ENCODE data around the gene MECP2.

Gene MECP2

DNA sequence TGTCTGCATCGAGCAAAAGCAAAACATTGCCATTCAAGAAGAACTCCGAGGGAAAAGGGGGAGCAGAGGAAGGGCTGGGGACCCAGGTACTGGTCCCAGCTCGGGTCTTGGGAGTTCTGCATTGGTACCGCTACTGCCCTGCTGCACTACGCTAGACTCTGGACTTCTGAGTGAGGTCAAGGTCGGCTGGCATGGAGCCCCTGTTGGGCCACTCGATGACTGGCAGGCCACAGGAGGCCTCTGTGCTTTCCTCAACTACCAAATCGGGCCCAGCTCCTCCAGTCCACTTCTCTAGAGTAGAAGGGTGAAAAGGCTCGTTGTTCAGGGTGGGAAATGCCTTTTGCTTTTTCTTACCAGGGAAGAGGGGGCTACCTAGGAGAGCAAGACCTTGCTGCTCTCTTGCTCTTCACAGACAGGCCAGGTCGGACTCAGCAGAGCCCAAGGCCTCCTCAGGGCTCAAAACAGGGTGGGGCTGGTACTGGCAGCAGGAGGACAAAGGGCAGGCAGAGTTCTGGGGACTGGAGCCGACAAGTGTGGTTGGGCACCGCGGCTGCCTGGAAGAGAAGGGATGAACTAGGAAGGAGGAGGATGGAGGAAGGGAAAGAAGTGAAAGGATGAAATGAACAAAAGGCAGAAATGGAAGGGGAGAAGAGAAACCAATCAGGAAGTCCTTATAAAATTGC is 68.9 kb downstream of the MECP2 start:
- no peak for DNase-seq (ENCODE audit: low spot score)
- in situ Hi-C loops (cut with MboI; ENCODE audit: low sequenced_read_pairs, unreplicated experiment) = no loop called here
- TF ChIP-seq, protein P1, sequence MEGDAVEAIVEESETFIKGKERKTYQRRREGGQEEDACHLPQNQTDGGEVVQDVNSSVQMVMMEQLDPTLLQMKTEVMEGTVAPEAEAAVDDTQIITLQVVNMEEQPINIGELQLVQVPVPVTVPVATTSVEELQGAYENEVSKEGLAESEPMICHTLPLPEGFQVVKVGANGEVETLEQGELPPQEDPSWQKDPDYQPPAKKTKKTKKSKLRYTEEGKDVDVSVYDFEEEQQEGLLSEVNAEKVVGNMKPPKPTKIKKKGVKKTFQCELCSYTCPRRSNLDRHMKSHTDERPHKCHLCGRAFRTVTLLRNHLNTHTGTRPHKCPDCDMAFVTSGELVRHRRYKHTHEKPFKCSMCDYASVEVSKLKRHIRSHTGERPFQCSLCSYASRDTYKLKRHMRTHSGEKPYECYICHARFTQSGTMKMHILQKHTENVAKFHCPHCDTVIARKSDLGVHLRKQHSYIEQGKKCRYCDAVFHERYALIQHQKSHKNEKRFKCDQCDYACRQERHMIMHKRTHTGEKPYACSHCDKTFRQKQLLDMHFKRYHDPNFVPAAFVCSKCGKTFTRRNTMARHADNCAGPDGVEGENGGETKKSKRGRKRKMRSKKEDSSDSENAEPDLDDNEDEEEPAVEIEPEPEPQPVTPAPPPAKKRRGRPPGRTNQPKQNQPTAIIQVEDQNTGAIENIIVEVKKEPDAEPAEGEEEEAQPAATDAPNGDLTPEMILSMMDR (IDR thresholded peaks at IDR 0.05; ENCODE audit: borderline replicate concordance, control extremely low read depth, extremely low read depth, insufficient read depth, missing control alignments) = no peak

DNA sequence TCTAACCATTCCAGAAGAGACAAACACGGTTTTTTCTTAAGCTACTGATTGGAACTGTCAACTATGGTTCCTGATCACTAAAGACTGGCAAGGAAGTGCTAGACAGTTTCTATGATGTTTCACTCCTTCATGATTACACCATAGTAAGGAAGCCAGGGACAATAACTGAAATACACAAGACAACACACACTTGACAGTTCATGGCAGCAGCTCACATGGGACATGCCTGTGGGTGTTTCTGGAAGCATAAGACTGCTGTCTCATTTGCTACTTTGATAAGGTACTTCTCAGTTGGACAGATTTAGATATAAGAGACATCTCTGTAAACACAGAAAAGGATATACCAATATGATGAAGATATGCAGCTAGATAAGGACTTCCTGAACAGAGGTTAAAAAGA is 69.5 kb downstream of the MECP2 start:
- TF ChIP-seq, protein P1 (IDR thresholded peaks at IDR 0.05; ENCODE audit: borderline replicate concordance, control extremely low read depth, extremely low read depth, insufficient read depth, missing control alignments) = no peak
- DNase-seq (ENCODE audit: low spot score) = no peak
- in situ Hi-C loops (cut with MboI; ENCODE audit: low sequenced_read_pairs, unreplicated experiment) = no loop called here

DNA sequence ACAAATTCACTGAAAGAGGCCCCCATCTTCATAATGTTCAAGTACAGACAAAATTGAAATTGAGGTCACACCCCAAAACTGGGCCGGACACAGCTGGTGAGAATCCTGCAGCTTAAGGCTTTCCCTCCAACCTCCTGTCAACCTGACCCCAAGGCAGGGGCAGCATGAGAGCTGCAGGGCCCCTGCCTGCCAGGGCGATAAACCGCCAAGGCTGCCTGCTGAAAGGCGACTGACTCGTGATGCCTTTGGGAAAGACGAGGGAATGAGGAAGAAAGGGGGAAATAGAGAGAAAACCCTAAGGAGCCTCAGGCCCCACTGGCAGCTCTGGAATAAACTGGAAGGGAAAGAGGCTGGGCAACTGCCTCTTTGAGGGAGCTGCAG is 70.5 kb downstream of the MECP2 start:
- TF ChIP-seq, protein P1 (IDR thresholded peaks at IDR 0.05; ENCODE audit: borderline replicate concordance, control extremely low read depth, extremely low read depth, insufficient read depth, missing control alignments) = no peak
- no peak for DNase-seq (ENCODE audit: low spot score)
- in situ Hi-C loops (cut with MboI; ENCODE audit: low sequenced_read_pairs, unreplicated experiment) = no loop called here

DNA sequence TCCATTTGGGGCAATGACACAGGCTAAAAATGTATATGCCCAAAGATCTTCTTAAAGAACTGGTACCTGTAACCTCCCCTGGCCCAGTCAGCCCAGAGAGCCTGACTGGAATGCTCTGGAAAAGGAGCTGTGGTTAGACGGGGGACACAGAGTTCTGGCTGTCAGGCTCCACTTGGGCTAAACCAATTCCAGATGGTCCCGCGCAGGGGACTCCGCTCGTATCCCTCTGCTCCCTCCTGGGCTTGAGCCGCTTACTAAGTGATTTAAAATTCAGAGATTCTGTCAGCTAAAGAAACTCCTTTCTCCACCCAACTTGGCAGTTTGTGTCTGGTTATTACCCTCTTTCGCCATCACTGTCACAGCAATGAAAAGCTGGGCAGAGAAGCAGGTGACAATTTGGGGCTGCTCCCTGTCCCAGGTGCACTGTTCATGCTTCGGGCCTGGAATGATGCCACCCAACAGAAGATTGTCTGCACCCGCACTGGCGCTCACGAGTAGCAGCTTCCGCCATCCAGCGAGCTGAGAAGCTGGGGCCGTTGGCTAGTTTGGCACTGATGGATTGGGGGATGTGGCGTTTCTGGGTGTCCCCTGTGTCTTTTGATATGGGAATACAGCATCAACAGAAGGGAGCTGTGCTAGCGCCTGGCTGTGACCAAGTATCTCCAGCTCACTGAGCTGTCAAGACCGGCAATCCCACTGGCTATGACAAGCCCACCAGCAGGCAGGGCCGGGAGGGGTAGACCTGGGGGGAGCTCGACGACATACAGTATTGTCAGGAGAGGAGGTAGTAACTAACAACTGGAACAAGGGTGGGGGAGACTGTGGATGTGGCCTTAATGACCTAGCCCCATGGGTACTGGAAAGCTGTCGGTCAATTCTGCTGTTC is 71.1 kb downstream of the MECP2 start:
- in situ Hi-C loops (cut with MboI; ENCODE audit: low sequenced_read_pairs, unreplicated experiment) = no loop called here
- no peak for DNase-seq (ENCODE audit: low spot score)
- TF ChIP-seq, protein P1 (IDR thresholded peaks at IDR 0.05; ENCODE audit: borderline replicate concordance, control extremely low read depth, extremely low read depth, insufficient read depth, missing control alignments) = no peak

DNA sequence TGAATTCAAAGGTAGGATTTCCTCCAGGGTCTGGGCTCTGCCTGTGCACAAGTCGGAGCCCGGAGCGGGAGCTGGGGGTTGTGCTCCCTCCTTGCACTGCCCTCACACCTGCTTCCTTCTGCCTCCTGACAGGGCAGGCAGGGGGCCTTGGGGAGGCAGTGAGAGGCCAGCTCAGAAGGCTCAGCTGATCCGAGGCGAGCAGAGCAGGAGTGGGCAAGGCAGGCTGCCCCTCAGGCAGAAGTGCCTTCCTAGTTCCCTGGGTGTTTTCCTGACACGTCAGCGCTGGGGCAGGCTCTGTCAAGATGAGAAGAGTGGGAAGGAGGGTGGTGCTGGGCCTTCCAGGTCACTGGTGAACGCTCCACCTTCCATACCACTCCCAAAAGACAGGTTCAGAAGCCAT is 72.3 kb downstream of the MECP2 start:
- TF ChIP-seq, protein P1 (IDR thresholded peaks at IDR 0.05; ENCODE audit: borderline replicate concordance, control extremely low read depth, extremely low read depth, insufficient read depth, missing control alignments) = no peak
- no peak for DNase-seq (ENCODE audit: low spot score)
- in situ Hi-C loops (cut with MboI; ENCODE audit: low sequenced_read_pairs, unreplicated experiment) = no loop called here

DNA sequence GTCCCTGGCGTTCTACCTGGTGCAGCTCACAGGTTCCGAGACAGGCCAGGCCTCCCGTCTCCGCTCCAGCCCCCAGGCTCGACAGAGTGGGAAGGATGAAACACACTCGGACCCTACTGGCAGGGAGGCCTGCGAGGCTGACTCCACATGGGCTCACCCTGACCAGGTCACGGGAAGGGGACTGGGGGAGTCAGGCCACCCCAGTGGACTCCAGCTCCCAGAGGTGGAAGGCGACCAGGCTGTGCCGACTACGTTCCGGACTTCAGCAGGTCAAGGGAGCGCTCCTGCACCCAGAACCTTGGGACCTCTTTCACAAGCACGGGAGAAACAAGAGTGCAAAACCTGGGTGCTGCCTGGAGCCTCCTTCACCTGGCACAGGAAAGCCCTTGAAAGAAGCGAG is 73.2 kb downstream of the MECP2 start:
- TF ChIP-seq, protein P1 (IDR thresholded peaks at IDR 0.05; ENCODE audit: borderline replicate concordance, control extremely low read depth, extremely low read depth, insufficient read depth, missing control alignments) = no peak
- in situ Hi-C loops (cut with MboI; ENCODE audit: low sequenced_read_pairs, unreplicated experiment) = loop anchor here (25.0 kb wide), 1 partner anchor 513 kb away; the partner anchor contains the start of genes G6PD and IKBKG

More for the DNA sequence above, 73.2 kb downstream of the MECP2 start:
- DNase-seq (ENCODE audit: low spot score) = no peak

Data from GM13976 (cell line).